C4-2B (cell line): ENCODE results near the gene CYLC2.

Source experiments
- H3K27ac ChIP-seq: fragments of 450-650 bp; 2 replicates; pipeline ENCODE4 v1.5.1; 2017
- ZFX ChIP-seq: fragments of 450-650 bp; IDR thresholded peaks from 2 replicates; pipeline ENCODE4 v1.6.1; 2017
- TF ChIP-seq, protein P1 (sequence below): fragments of 450-650 bp; conservative IDR thresholded peaks from 2 replicates; pipeline ENCODE4 v1.5.1; 2017; ENCODE audit warnings: mild to moderate bottlenecking

The CYLC2 gene

GRCh38 chr9:102986425-102986824 is 8.7 kb upstream of the CYLC2 start:
- TF ChIP-seq, protein P1, sequence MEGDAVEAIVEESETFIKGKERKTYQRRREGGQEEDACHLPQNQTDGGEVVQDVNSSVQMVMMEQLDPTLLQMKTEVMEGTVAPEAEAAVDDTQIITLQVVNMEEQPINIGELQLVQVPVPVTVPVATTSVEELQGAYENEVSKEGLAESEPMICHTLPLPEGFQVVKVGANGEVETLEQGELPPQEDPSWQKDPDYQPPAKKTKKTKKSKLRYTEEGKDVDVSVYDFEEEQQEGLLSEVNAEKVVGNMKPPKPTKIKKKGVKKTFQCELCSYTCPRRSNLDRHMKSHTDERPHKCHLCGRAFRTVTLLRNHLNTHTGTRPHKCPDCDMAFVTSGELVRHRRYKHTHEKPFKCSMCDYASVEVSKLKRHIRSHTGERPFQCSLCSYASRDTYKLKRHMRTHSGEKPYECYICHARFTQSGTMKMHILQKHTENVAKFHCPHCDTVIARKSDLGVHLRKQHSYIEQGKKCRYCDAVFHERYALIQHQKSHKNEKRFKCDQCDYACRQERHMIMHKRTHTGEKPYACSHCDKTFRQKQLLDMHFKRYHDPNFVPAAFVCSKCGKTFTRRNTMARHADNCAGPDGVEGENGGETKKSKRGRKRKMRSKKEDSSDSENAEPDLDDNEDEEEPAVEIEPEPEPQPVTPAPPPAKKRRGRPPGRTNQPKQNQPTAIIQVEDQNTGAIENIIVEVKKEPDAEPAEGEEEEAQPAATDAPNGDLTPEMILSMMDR, result no peak
- no peak for TF ChIP-seq ZFX
- no peak overlapping the region for H3K27ac ChIP-seq

- no peak for TF ChIP-seq ZFX
- no peak overlapping the region for H3K27ac ChIP-seq
Measured at GRCh38 chr9:103003689-103004088, 8.6 kb downstream of the CYLC2 start.

DNA sequence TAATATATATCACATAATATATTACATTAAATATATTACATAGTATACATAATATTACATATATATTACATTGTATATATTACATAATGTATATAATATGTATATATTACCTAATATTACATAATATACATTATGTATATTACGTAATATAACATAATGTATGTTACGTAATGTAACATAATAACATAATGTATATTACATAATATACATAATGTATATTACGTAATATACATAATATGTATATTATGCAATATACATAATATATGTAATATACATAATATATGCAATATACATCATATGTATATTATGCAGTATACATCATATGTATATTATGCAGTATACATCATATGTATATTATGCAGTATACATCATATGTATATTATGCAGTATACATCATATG is 19.1 kb downstream of the CYLC2 start:
- TF ChIP-seq ZFX, result no peak
- TF ChIP-seq, protein P1, result no peak
- H3K27ac ChIP-seq, result no peak overlapping the region

- TF ChIP-seq, protein P1, result no peak
- no peak for TF ChIP-seq ZFX
- H3K27ac ChIP-seq, result no peak overlapping the region
Measured at GRCh38 chr9:103025796-103026195, 30.7 kb downstream of the CYLC2 start.

DNA sequence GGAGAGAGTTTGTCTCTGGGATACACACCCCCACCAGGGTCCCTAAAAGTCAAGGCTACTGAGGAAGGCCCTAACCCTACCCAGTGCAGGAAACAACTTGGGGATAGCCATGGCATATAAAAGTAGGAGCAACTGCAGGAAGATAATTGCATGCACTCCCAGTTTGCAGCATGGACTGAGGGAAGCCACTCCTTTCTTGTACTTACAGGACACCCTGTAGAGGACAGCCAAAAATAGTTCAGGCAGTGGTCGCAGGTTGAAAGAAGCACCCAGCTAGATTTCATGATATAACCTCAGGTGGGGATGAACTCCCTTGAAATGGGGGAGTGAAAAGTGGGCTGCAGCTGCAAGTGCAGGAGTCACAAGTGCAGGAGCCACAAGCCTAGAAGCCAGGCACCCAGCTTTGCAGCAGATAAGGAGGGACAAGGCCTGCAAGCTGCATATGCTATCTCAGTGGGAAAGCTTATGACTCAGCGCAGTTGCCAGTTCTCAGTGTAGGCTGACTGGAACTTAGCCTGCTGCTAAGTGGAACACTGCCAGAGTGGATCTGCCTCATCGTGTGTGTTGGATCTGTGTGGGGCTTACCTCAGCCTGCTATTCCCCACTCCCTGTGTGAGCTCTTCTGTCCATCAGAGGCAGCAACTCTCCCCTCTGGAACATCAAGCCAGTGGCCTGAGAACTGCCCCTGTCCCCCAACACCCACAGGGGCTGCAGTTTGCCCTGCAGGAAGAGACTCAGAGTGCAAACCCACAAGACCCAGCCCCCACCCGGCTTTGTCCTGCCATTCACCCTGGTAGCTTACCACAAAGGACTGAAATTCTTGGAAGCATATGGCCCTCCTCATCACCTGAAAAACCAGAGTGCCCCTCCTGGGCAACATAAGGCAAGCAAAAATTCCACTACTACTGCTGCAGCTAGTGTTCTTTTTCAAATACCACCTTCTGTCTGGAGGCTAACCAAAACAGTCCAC is 42.7 kb downstream of the CYLC2 start:
- no peak overlapping the region for H3K27ac ChIP-seq
- TF ChIP-seq ZFX, result no peak
- TF ChIP-seq, protein P1, result no peak

- H3K27ac ChIP-seq, result no peak overlapping the region
- no peak for TF ChIP-seq ZFX
- TF ChIP-seq, protein P1, result no peak
Measured at GRCh38 chr9:103041961-103042360, 46.8 kb downstream of the CYLC2 start.
